Measurements from ENCODE around the gene CLMN.

The CLMN gene

DNA sequence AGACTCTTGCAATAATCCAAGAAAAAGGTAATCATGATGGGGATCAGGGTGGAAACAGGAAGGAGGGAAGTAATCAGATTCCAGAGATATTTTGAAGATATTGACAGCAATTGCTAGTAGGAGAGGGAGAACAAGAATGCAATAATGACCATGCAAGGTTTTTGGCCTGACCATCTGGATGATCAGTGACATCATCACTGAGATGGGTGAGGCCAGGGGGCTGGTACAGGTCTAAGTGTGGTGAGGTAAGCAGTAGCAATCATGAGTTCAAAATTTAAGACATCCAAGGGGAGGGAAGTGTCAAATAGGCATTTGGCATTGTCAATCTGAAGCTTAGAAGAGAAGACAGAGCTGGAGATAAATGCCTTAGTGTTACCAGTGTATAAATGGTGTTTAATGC, 24.8 kb upstream of the CLMN start:
- DNase-seq (ENCODE audit: low spot score): no peak

DNA sequence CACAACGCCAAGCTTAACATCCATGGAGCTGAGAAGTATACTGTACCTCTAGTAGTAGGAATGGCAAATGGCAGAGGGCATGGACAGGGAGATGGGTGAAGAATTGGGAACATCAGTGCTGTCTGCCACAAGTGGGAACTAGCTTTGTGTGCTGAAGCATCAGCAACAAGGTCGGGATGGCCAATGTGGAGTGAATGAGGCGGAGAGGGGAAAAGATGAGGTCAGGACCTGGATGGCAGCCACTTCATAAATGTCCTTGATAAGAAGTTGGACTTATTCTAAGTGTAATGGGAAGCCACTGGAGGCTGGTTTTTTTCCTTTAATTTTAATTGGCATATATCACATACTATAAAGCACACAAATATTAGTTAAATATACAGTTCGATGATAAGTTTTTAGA, 21.9 kb upstream of the CLMN start:
- no peak for DNase-seq (ENCODE audit: low spot score)

DNA sequence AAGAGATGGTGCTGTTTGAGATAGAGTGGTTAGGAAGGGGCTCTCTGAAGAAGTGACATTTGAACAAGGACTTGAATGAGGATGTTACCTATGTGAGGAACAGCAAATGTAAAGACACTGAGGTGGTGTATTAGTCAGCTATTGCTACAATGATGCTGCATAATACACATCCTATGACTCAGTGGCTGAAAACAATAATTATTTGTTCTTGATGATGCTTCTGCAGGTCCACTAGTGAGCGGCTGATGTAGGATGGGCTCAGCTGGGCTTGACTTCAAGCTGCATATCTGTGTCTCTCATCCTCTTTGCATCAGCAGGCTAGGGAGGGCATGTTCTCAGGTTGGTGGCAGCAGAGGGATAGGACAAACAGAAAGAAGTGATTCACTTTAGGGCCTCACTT, 21.4 kb upstream of the CLMN start:
- no peak for DNase-seq (ENCODE audit: low spot score)

DNA sequence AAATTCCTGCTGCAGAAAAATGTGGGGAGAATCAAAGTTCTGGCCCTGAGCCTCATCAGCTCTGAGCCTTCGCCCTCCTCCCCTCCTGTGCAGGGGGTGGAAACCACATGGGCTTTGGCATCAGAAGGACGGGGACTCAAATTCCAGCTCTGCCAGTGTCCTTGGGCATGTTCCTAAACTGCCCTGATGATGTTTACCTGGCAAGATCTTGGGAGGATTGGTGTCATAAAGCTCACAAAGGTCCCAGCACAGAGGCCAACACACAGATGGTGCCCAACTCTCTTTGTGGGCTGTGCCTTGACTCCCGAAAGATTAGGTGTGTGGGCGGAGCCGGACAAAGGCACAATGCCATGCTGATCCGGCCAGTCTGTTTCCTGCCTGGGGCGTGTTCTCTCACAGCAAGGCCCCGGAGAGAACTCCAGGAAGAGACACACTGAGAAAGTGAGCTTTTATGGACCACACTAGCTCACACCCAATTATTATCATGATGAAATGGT, 20.5 kb upstream of the CLMN start:
- no peak for DNase-seq (ENCODE audit: low spot score)

DNA sequence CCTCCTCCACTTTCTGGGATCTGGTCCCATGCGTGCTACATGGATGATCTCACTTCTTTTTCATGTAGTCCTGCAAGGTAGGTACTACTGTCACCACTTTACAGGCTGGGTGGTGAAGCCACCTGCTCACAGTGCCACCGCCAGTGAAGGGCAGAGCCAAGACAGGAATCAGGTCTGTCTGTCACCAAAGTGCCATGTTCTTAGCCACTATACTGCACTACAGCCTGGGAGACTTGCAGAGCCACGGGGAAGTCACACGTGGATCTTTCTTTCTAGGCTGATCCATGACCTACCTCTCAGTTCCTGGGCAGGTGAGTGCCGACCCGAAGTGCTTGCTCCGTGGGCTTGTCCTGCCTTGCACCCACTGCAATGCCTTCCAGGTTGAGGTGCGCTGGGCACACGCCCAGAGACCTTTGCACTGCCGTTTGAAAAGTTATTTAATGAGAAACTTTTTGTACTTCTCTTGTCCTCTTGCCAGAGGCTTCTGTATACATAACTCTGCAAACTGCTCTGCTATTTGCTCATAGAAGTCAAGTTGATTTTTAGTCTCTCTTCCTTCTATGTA, 19.7 kb upstream of the CLMN start:
- no peak for DNase-seq (ENCODE audit: low spot score)

DNA sequence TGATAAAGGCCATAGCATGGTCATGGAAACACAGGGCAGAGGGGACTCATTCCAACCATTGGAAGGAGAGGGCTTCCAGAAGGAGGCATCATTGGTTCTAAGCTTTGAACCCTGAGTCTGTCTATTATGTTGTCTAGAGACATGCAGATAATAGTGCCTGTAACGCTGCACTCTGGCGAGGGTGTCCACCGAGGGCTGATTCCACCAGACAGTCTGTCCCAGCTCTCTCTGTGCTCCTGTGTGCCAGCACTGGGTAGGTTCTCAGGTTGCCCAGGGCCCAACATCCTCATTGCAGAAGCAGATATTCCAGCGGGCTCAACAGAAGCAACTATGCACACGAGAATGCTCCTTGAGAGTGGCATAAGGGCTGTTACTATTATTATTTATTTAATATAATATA, 18.7 kb upstream of the CLMN start:
- no peak for DNase-seq (ENCODE audit: low spot score)

DNA sequence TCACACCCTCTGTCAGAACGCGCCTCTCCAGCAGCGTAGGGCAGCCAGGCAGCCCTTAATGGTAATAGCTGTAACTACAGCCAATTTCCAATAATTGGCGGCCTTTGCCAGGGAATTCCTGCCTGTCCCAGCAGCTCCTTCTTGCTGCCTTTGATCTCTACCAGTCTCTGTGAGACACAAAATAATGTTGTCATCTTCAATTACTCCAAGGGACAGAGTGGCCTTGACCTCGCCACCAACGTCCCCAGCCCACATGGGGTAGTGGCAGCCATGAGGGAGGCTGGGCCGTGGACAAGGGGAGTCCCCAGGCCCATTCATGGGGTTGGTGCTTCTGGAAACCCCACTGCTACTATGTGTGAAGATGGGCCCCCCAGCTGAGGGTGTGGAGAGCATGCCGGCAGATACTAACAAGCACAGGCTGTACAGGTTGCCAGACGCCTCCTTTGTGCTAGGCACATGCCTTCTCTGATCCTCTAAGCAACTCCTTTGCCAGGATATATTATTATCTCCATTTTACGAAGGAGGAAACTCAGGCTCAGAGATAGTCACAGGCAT, 17.4 kb upstream of the CLMN start:
- DNase-seq (ENCODE audit: low spot score): no peak

DNA sequence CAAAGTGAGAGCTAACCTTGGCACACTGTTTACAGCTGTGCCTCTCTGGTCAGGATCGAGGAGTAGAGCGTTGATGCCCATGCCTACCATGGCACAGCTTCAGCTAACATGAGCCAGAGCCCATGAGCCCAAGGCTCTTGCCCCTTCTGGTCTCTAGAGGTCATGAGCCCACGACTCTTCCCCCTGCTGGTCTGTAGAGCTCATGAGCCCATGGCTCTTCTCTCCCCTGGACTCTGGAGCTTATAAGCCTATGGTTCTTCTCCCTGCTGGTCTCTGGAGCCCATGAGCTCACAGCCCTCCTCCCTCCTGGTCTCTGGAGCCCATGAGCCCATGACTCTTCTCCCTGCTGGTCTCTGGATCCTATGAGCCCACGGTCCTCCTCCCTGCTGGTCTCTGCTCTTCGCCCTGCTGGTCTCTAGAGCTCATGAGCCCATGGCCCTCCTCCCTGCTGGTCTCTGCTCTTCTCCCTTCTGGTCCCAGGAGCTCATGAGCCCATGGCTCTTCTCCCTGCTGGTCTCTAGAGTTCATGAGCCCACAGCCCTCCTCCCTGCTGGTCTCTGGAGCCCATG, 16.6 kb upstream of the CLMN start:
- DNase-seq (ENCODE audit: low spot score): no peak

DNA sequence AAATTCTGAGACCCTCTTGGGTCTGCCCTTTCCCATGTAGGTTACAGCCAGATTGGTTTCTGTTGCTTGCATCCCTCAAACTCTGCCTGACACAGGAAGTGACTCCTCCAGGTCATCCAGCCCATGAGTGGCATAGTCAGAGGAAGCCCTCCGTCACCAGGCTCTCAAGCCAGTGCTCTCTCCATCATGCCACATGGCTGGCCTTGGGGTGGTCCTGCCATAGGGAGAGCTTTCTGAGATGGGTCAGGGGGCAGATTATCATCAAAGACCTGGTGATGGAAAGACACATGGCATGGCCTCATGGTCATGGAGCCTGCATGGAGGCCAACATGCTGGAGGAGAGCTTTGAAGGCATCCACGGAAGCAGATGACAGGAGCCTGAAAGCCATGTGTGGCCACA, 15.4 kb upstream of the CLMN start:
- DNase-seq (ENCODE audit: low spot score): no peak

DNA sequence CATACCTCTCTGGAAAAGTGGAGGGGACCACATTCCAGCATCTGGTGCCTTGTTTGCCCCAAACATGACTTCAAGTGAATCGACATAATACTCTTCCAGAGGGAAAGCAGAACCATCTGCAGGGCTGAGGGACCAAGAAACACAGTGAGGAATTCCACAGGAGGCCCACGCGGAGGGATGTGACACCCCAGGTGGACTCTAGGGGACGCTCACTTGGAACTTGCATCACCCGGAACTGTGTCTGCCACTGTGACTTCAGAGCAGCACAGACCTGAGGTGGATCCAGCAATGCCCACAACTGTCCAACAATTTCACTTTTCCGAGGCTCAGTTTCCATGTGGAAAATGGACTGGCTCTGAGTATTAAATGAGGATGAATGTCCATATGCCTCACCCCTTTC, 14.3 kb upstream of the CLMN start:
- no peak for DNase-seq (ENCODE audit: low spot score)

DNA sequence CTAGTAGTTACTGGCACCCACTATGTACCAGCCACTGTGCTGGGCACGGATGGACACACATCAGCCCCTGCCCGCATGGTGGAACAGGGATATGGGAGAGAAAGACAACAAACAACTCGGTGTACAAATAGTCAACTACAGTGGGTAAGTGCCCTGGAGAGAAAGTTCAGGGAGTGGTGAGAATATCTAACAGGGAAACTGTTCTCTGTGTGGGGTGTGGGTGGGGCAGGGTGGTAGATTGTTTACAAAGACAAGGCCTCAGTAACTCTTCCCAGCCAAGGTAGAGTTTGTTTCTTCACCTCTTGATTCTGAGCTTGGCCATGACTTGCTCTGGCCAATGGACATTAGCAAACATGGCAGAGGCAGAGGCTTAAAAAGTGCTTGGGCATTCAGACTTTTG, 12.9 kb upstream of the CLMN start:
- DNase-seq (ENCODE audit: low spot score): no peak

DNA sequence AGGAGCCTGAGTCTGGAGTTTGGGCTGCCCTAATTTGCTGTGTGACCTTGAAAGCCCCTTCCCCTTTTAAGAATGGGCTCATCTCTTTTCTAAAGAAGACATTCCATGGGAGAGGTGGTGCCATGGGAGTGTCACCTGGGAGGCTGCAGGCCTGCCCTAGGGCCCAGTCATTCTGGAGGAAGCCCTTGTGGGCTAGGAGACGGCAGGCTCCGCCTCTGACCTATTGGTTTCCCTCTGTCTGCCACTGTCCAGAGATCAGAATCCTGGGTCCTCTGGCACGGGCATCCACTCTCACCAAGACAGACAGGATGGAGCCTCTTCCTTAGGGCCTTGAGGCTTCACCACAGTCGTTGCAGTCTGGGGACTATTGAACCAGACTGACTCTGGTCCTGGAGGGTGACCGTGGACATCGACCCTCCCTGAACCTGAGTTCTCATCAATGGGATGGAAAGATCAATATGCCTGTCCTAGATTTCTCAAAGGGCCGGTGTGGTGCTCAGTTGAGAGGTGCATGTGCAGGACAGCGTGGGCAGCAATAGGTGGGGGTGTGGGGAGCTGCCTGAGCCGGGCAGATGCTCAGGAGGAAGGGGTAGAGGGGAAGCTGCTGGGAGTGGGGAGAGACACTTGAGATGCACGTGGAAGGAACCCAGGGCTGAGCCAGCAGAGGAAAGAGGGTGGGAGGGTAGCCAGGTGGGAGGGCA, 12.2 kb upstream of the CLMN start:
- no peak for DNase-seq (ENCODE audit: low spot score)

DNA sequence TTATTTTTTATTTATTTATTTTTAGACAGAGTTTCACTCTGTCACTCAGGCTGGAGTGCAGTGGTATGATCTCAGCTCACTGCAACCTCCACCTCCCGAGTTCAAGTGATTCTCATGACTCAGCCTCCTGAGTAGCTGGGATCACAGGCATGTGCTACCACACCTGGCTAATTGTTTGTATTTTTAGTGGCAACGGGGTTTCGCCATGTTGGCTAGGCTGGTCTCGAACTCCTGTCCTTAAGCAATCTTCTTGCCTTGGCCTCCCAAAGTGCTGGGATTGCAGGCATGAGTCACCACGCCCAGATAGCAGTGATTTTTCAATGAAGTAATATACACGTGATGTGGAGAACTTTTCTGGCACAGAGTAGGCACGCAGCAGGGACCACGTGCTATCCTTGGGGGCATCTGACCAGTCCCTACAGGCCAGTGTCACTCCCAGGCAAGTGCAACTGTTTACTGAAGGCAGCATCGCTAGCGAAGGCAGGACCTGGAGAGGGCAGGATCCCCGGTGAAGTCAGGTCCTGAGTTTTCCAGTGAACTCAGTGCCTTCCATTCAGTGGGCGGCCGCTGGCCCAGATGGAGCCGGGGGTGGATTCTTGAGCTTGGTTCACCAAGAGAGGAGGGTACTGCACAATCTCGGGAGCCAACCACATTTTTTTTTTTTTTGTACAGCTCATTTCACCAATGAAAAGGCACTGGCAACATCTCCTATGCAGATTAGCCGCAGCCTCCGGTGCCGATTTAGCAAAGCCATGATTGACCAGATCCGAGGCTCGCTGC, 11.1 kb upstream of the CLMN start:
- no peak for DNase-seq (ENCODE audit: low spot score)

DNA sequence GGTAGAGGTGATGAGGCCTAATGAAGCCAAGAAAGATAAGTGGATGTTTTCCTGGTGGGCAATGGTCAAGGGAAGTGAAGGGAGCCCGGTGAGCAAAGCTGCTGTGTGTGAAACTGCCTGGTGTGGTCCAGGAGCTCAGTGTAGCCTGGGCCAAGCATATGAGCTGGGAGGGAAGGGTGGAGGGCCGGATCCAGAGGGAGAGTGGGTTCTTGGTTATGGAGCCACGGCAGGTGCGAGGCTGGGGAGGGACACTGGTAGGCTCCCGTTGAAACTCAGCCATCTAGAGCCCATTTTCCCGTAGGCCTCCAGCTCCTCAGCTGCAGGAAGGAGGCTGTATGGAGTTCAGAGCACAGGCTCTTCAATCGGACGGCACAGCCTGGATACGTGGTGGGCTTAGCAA, 10.2 kb upstream of the CLMN start:
- no peak for DNase-seq (ENCODE audit: low spot score)

DNA sequence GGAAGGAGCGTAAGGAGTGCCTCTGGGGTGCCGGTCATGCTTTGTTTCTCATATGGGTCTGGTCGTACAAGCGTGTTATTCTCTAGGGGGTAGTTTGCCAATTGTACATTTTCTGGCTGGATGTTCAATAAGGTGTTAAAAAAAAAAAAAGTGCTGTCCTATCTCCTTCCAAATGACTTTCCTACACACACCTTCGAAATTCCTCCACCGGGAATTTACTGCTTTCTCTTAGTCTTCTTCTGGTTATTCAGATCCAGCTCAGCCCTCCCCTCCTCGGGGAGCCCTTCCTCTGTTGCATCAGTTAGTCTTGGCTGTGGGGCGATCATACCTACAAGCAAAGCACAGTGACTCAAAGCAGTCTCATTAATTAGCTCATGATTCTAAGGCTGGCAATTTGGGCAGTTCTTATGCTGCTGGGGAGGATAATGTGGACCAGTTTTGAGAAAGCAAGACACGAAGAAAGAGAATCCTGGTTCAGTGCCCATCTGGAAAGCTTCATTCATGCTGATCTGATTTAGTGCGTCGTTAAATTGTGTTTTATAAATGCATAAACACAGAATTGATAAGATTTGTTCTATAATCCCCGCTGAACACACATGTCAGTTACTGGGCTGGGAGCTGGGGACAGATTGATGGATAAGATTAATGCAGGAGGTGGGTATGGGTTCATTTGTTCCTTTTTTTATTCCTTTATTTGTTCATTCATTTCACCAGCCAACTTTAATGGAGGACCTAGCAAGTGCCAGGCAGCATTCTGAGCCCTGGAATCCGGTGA, 9.2 kb upstream of the CLMN start:
- no peak for DNase-seq (ENCODE audit: low spot score)

DNA sequence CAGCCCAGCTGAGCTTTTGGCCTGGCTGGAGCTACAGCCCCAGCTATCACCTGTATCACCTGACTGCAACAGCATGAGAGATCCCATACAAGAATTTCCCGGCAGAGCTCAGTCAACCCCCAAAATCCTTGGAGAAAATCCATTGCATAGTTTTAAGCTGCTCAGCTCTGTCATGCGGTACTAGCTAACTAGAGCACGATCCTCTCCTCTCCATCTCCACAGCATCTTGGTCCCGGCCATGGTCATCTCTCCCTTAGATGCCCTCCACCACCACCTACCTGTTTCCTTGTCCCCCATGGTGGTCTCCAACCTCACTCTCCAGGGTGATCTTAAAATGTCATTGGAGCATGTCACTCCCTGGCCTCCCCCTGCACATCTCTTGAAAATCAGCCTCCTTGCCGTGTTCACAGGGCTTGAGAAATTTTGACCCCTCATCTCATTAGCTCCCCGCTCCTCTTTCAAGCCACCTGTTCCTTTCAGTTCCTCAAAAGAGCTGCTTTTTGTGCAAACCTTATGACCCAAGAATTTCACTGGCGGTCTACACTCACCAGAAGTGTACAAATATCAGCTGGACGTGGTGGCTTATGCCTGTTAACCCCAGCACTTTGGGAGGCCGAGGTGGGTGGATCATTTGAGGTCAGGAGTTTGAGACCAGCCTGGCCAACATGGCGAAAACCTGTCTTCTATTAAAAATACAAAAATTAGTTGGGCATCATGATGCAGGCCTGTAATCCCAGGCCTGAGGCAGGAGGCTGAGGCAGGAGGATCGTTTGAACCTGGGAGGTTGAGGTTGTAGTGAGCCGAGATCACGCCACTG, 8.1 kb upstream of the CLMN start:
- DNase-seq (ENCODE audit: low spot score): no peak

DNA sequence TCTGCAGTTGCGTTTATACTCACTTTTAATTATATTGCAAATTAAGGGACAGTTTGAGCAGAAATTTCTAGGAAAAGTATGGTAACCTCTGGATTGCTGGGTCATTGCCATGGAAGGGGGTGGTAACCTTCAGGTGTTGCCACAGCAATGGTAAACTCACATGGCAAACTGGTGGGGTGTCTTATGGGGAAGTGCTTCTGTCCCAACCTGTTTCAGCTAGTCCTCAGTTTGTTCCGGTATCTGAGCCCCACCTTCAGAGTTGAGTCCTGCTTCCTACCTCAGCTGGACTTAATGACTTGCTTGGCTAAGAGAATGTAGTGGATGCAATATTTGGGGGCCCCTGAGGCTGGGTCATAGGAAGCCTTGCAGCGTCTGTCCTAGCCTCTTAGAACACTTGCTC, 7.3 kb upstream of the CLMN start:
- no peak for DNase-seq (ENCODE audit: low spot score)

DNA sequence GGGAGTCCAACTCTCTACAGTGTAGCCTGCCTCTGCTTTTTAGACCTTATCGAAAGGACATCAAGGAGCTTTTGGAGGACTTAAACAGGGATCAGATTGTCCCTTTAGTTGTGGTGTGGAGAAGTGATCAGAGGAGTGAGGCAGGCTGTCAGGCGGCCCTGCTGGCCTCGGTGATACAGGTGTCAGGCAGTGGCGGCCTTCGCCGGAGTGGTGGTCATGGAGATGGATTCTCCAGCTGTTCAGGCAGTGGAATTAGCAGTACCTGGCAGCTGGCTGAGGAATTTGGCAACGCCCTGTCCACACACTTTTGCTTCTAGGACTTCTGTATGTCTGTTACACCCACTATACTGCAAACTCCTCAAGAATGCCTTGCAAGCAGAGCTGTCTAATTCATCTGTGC, 4.2 kb upstream of the CLMN start:
- DNase-seq (ENCODE audit: low spot score): no peak

DNA sequence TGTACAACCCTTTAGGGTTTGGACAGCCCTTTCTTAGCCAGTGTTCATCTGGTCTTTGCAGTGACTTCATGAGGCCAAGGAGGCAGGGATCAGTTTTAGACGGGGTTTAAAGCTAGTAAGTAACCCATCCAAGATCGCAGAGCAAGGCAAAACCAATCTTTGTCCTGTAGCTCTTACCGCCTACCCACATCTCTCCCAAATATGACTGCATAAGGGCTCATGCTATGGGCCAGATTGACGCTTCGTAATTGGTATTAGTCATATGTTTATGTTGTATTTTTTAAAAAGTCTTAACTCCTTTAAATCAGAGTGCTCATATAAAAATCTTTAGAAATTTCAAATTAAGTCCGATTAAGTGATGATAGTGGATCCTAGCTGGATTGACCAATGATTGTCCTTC, 3.7 kb upstream of the CLMN start:
- no peak for DNase-seq (ENCODE audit: low spot score)

DNA sequence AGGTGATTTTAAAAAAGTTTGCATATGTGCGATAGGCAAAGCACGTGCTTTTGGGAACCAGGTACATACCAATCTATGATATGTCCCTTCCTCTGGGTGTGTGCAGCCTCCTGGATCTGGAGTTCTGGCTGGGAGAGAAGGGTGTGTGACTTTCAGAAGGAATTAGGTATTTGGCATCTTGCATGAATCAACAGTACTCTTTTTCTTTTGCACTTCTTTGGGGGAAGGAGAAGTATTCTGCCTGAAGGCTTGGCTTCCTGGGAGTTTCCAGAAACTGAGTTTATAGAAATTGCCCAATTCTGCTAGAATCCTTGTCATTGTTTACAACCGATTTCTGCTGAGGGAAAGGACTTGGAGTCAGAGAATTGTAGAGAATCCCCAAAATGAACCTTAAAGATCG, 2.9 kb upstream of the CLMN start:
- no peak for DNase-seq (ENCODE audit: low spot score)

Data from hematopoietic multipotent progenitor cell treated with erythropoietin and hydrocortisone succinate and interleukin-3 and kit ligand, for 17 days (in vitro differentiated cells).